GM12872 (cell line): ENCODE data around the gene TCF3.

ENCODE experiments used
- CTCF ChIP-seq: IDR thresholded peaks from 3 replicates; pipeline ENCODE4 v1.5.1; 2011; ENCODE audit warnings: low read depth, mild to moderate bottlenecking, low read length, moderate library complexity; ENCODE audit not compliant: insufficient read depth

The TCF3 gene

GRCh38 chr19:1652471-1653299 lies at the start of gene TCF3:
TSS of gene TCF3 (minus strand) at chr19:1652615. CDS start at chr19:1650248, 2,367 bp downstream.
- no peak for TF ChIP-seq CTCF

GRCh38 chr19:1700733-1701663 lies 48.6 kb upstream of the TCF3 start:
- TF ChIP-seq CTCF: no peak

- TF ChIP-seq CTCF: no peak
These were observed 47.8 kb upstream of the TCF3 start for GRCh38 chr19:1699998-1700732.

GRCh38 chr19:1699386-1699785 lies 47.0 kb upstream of the TCF3 start:
- TF ChIP-seq CTCF: no peak

GRCh38 chr19:1698636-1699035 lies 46.2 kb upstream of the TCF3 start:
- TF ChIP-seq CTCF: no peak

- TF ChIP-seq CTCF: no peak
These were observed 39.3 kb upstream of the TCF3 start for GRCh38 chr19:1691589-1692290.
